ENCODE measurements around the gene PPP1R3E.
A peak's percentile ranks its signal among the peaks of the same experiment; 100 is the strongest.

Gene PPP1R3E

DNA sequence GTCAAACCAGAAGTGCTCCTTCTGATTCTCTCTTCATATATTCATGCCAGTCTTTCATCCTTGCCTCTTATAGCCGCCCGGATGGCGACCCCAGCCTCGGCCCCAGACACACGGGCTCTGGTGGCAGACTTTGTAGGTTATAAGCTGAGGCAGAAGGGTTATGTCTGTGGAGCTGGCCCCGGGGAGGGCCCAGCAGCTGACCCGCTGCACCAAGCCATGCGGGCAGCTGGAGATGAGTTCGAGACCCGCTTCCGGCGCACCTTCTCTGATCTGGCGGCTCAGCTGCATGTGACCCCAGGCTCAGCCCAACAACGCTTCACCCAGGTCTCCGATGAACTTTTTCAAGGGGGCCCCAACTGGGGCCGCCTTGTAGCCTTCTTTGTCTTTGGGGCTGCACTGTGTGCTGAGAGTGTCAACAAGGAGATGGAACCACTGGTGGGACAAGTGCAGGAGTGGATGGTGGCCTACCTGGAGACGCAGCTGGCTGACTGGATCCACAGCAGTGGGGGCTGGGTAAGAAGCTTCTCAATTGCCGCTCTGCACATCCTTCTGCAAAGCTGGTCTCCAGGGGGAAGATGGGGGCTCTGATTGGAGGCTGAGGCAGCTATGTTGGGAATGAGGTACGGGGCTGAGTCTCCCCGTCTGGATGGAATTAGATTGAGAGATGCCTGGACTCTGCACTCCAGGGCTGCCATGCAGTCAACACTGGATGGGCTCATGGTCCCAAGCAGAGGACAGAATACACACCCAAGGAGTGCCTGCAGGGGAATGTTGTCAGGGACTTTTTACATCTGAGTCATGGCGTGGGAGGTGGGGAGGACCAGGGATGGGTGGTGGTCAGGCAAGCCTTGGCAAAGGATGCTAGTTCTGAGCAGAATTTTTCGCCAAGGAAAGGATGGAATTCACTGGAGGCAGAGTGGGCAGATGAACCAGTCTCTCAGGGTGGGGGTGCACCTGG lies 5.3 kb upstream of the PPP1R3E start:
- H4K91ac ChIP-seq (ENCODE audit: low read depth, low read length) = no peak overlapping the region
- H3K4me1 ChIP-seq (ENCODE audit: control insufficient read depth in 1 of 2, insufficient read depth in 2 of 2, low read length in 2 of 2) = peaks cover 10 to 11% of the 10 kb centered on the region in 2 experiments
- H3K27me3 ChIP-seq (ENCODE audit: insufficient read depth, low read length) = no peaks in the 10 kb centered on the region
- no peak overlapping the region for H3K23ac ChIP-seq (ENCODE audit: low read length)
- H4K12ac ChIP-seq (ENCODE audit: low read depth, low read length) = peak overlapping the region; percentile 47
- H2BK5ac ChIP-seq (ENCODE audit: low read depth, low read length, poor library complexity) = no peak overlapping the region
- WGBS (ENCODE audit: extremely low coverage, insufficient coverage, insufficient read length) = no CpG with 5 or more reads among the region's 22 CpGs
- peaks cover 13% of the 10 kb centered on the region for H3K79me2 ChIP-seq (ENCODE audit: control insufficient read depth, insufficient read depth, low read length, poor library complexity)
- no peak overlapping the region for H2BK120ac ChIP-seq (ENCODE audit: insufficient read depth, low read length, poor library complexity)
- H4K8ac ChIP-seq (ENCODE audit: low read depth, low read length) = peak overlapping the region; percentile 40
- H3K79me1 ChIP-seq (ENCODE audit: low read length) = peaks cover 9% of the 10 kb centered on the region
- peak overlapping the region; percentile 55 for H2AK5ac ChIP-seq (ENCODE audit: low read length)
- H3K14ac ChIP-seq (ENCODE audit: low read length) = peak overlapping the region; percentile 11
- peak; percentile 19 to 30 for DNase-seq
- no peak overlapping the region for H3K18ac ChIP-seq (ENCODE audit: low read length)
- H3K4me3 ChIP-seq (ENCODE audit: low read depth, low read length) = no peak overlapping the region
- H2AFZ ChIP-seq (ENCODE audit: insufficient read depth, low read length, poor library complexity) = no peak overlapping the region
- peaks cover 26 to 29% of the 10 kb centered on the region in 2 experiments for H3K36me3 ChIP-seq (ENCODE audit: control insufficient read depth in 1 of 2, insufficient read depth in 2 of 2, low read length in 2 of 2)
- no peak overlapping the region for H3K27ac ChIP-seq (ENCODE audit: low read depth, low read length)
- H3K9ac ChIP-seq (ENCODE audit: low read length) = no peak overlapping the region
- peak overlapping the region; percentile 22 for H2BK12ac ChIP-seq (ENCODE audit: low read length)
- no peaks in the 10 kb centered on the region for H3K9me3 ChIP-seq (ENCODE audit: insufficient read depth, low read depth, low read length)
- peak overlapping the region; percentile 81 for H3K4ac ChIP-seq (ENCODE audit: low read depth, low read length)
- H3K4me2 ChIP-seq (ENCODE audit: low read length) = peak overlapping the region; percentile 74

DNA sequence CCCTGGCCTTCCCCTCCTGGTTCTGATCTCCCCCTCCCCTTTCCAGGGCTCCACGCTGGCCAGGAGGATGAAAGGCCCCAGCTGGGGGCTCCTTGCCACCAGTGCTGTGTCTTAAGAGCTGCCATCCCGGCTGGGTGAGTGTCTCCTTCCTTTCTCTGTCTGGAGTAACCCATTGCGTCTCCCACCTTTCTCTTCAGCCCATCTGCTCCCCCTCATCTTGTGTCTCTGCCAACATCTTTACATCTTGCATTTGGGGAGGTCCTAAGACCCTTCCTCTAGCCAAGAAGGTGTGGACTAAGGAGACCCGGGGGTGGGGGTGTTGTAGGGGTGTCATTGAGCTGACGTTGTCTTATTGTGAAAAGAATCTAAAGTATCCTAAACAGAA lies 4.5 kb upstream of the PPP1R3E start:
- no CpG with 5 or more reads among the region's 5 CpGs for WGBS (ENCODE audit: extremely low coverage, insufficient coverage, insufficient read length)
- Histone ChIP-seq H3K4ac (ENCODE audit: low read depth, low read length) (peak overlapping the region; percentile 97), H3K27me3 (ENCODE audit: insufficient read depth, low read length) (no peaks in the 10 kb centered on the region), H3K14ac (ENCODE audit: low read length) (peak overlapping the region; percentile 88), H3K4me3 (ENCODE audit: low read depth, low read length) (peak overlapping the region; percentile 81), H2AFZ (ENCODE audit: insufficient read depth, low read length, poor library complexity) (peak overlapping the region; percentile 87), H3K36me3 (ENCODE audit: control insufficient read depth in 1 of 2, insufficient read depth in 2 of 2, low read length in 2 of 2) (peaks cover 26 to 29% of the 10 kb centered on the region in 2 experiments), H4K12ac (ENCODE audit: low read depth, low read length) (peak overlapping the region; percentile 81), H3K9ac (ENCODE audit: low read length) (peak overlapping the region; percentile 86), H3K4me1 (ENCODE audit: control insufficient read depth in 1 of 2, insufficient read depth in 2 of 2, low read length in 2 of 2) (peaks cover 11 to 14% of the 10 kb centered on the region in 2 experiments), H3K27ac (ENCODE audit: low read depth, low read length) (peak overlapping the region; percentile 29), H3K9me3 (ENCODE audit: insufficient read depth, low read depth, low read length) (no peaks in the 10 kb centered on the region), H2BK120ac (ENCODE audit: insufficient read depth, low read length, poor library complexity) (peak overlapping the region; percentile 93), H2AK5ac (ENCODE audit: low read length) (peak overlapping the region; percentile 96), H4K8ac (ENCODE audit: low read depth, low read length) (peak overlapping the region; percentile 88), H3K18ac (ENCODE audit: low read length) (peak overlapping the region; percentile 75), H2BK12ac (ENCODE audit: low read length) (peak overlapping the region; percentile 51), H3K79me2 (ENCODE audit: control insufficient read depth, insufficient read depth, low read length, poor library complexity) (peaks cover 15% of the 10 kb centered on the region), H3K79me1 (ENCODE audit: low read length) (peaks cover 13% of the 10 kb centered on the region), H2BK5ac (ENCODE audit: low read depth, low read length, poor library complexity) (peak overlapping the region; percentile 90), H3K23ac (ENCODE audit: low read length) (no peak overlapping the region), H4K91ac (ENCODE audit: low read depth, low read length) (peak overlapping the region; percentile 98), H3K4me2 (ENCODE audit: low read length) (peak overlapping the region; percentile 74)
- no peak for DNase-seq

DNA sequence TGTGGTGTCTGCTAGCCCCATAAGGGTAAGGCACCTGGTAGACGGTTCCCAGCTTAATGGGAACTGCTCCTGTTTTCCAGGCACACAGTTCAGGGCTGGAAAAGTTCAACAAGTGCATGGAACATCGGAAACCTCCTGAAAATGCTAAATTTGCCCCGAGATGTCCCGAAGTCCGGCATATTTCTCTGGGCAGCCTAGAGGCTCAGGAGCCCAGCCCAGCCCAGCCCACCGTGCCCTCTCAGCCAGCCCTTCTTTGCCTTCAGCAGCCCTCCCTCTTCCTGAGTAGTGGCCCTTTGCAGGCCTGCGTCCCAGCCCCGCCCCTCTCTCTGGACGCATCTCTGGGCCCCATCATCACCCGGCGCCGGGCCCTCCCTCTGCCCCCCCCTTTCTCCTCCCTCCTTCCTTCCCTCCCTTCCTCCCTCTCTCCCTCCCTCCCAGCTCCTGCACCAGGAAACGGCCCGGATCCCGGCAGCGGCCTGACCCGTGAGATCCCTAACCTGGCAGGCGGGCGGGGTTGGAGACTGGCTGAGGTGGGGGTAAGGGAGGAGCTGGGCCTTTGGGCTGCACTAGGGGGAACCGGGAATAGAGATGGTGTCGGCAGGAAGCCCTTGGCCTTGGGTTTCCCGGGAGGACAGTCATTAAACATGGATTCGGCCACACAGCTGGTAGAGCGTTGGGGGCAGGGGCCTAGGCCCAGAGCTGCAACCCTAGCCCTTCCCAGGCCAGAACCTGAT lies 3.9 kb upstream of the PPP1R3E start, which contains the start of gene BCL2L2:
BCL2L2 (plus strand) TSS at position 422 of the 734 bp plus-strand sequence. CDS start 935 bp downstream, outside the sequence.
- H3K9me3 ChIP-seq (ENCODE audit: insufficient read depth, low read depth, low read length) = no peaks in the 10 kb centered on the region
- H2AK5ac ChIP-seq (ENCODE audit: low read length) = peak within 1 kb of the TSS; percentile 96
- peak within 1 kb of the TSS; percentile 90 for H2BK5ac ChIP-seq (ENCODE audit: low read depth, low read length, poor library complexity)
- peak within 1 kb of the TSS; percentile 94 for H4K8ac ChIP-seq (ENCODE audit: low read depth, low read length)
- peak within 1 kb of the TSS; percentile 51 for H2BK12ac ChIP-seq (ENCODE audit: low read length)
- peak within 1 kb of the TSS; percentile 81 for H3K4me3 ChIP-seq (ENCODE audit: low read depth, low read length)
- peak within 1 kb of the TSS; percentile 97 for H3K4ac ChIP-seq (ENCODE audit: low read depth, low read length)
- H3K79me1 ChIP-seq (ENCODE audit: low read length) = peaks cover 16% of the 10 kb centered on the region
- DNase-seq = peak; percentile 81 to 85
- H3K79me2 ChIP-seq (ENCODE audit: control insufficient read depth, insufficient read depth, low read length, poor library complexity) = peaks cover 18% of the 10 kb centered on the region
- peak within 1 kb of the TSS; percentile 88 for H3K14ac ChIP-seq (ENCODE audit: low read length)
- H3K27ac ChIP-seq (ENCODE audit: low read depth, low read length) = peak within 1 kb of the TSS; percentile 29
- H3K4me1 ChIP-seq (ENCODE audit: control insufficient read depth in 1 of 2, insufficient read depth in 2 of 2, low read length in 2 of 2) = peaks cover 11 to 14% of the 10 kb centered on the region in 2 experiments
- H3K9ac ChIP-seq (ENCODE audit: low read length) = peak within 1 kb of the TSS; percentile 86
- H3K23ac ChIP-seq (ENCODE audit: low read length) = no peak within 1 kb of the TSS
- peak within 1 kb of the TSS; percentile 87 for H2AFZ ChIP-seq (ENCODE audit: insufficient read depth, low read length, poor library complexity)
- peak within 1 kb of the TSS; percentile 76 for H3K4me2 ChIP-seq (ENCODE audit: low read length)
- peak within 1 kb of the TSS; percentile 75 for H3K18ac ChIP-seq (ENCODE audit: low read length)
- WGBS (ENCODE audit: extremely low coverage, insufficient coverage, insufficient read length) = no CpG with 5 or more reads among the region's 24 CpGs
- peak within 1 kb of the TSS; percentile 81 for H4K12ac ChIP-seq (ENCODE audit: low read depth, low read length)
- peak within 1 kb of the TSS; percentile 93 for H2BK120ac ChIP-seq (ENCODE audit: insufficient read depth, low read length, poor library complexity)
- peaks cover 26 to 29% of the 10 kb centered on the region in 2 experiments for H3K36me3 ChIP-seq (ENCODE audit: control insufficient read depth in 1 of 2, insufficient read depth in 2 of 2, low read length in 2 of 2)
- peak within 1 kb of the TSS; percentile 98 for H4K91ac ChIP-seq (ENCODE audit: low read depth, low read length)
- H3K27me3 ChIP-seq (ENCODE audit: insufficient read depth, low read length) = no peaks in the 10 kb centered on the region

DNA sequence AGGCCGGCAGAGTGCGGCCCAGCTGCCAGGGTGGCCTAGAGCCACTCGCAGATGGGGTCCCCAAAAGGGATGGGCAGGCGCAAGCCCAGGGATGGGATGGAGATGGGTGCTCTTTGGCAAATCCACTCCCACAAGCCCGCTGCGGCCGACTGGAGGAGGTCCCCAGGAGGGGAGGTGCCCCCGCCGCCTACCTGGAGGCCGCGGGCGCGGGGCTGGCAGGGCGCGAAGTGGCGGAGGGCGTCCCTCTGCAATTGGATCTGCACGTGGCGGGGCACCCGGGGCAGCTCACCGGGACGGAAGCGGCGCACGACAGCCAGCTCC lies 730 bp downstream of the PPP1R3E start:
- Histone ChIP-seq H4K12ac (ENCODE audit: low read depth, low read length) (peak overlapping the region; percentile 92), H3K18ac (ENCODE audit: low read length) (peak overlapping the region; percentile 80)

More for the DNA sequence above, 730 bp downstream of the PPP1R3E start:
- Histone ChIP-seq H2BK12ac (ENCODE audit: low read length) (peak overlapping the region; percentile 15), H3K4me3 (ENCODE audit: low read depth, low read length) (peak overlapping the region; percentile 76), H3K4ac (ENCODE audit: low read depth, low read length) (peak overlapping the region; percentile 72), H3K27me3 (ENCODE audit: insufficient read depth, low read length) (no peaks in the 10 kb centered on the region), H4K91ac (ENCODE audit: low read depth, low read length) (peak overlapping the region; percentile 75), H2BK120ac (ENCODE audit: insufficient read depth, low read length, poor library complexity) (peak overlapping the region; percentile 52), H3K79me1 (ENCODE audit: low read length) (peaks cover 20% of the 10 kb centered on the region), H3K14ac (ENCODE audit: low read length) (peak overlapping the region; percentile 90), H4K8ac (ENCODE audit: low read depth, low read length) (peak overlapping the region; percentile 88), H3K4me2 (ENCODE audit: low read length) (peak overlapping the region; percentile 86), H3K27ac (ENCODE audit: low read depth, low read length) (peak overlapping the region; percentile 72), H2AFZ (ENCODE audit: insufficient read depth, low read length, poor library complexity) (peak overlapping the region; percentile 95), H2BK5ac (ENCODE audit: low read depth, low read length, poor library complexity) (peak overlapping the region; percentile 36), H3K9me3 (ENCODE audit: insufficient read depth, low read depth, low read length) (no peaks in the 10 kb centered on the region), H2AK5ac (ENCODE audit: low read length) (peak overlapping the region; percentile 35), H3K23ac (ENCODE audit: low read length) (no peak overlapping the region), H3K79me2 (ENCODE audit: control insufficient read depth, insufficient read depth, low read length, poor library complexity) (peaks cover 13% of the 10 kb centered on the region), H3K9ac (ENCODE audit: low read length) (peak overlapping the region; percentile 24), H3K4me1 (ENCODE audit: control insufficient read depth in 1 of 2, insufficient read depth in 2 of 2, low read length in 2 of 2) (peaks cover 0 to 8% of the 10 kb centered on the region in 2 experiments), H3K36me3 (ENCODE audit: control insufficient read depth in 1 of 2, insufficient read depth in 2 of 2, low read length in 2 of 2) (peaks cover 0 to 2% of the 10 kb centered on the region in 2 experiments)
- no peak for DNase-seq
- WGBS (ENCODE audit: extremely low coverage, insufficient coverage, insufficient read length) = no CpG with 5 or more reads among the region's 25 CpGs
